H9 (cell line): ENCODE data around the gene ADCY1. TPM values are rescaled to one million over a fixed set of nuclear protein-coding genes. Genes with fewer than 3 reads are reported as not detected.

Experiments
- DNase-seq: peaks from one replicate; pipeline ENCODE4 v3.0.0-alpha.2; 2017
- H2AFZ ChIP-seq: one replicate; pipeline ENCODE4 v1.6.1; 2013; ENCODE audit warnings: mild to moderate bottlenecking, low read length, control low read depth, moderate library complexity
- H2AK5ac ChIP-seq: 2 replicates; pipeline ENCODE4 v1.6.1; 2013; ENCODE audit warnings: low read length, control low read depth, mixed read lengths; ENCODE audit not compliant: insufficient read length
- H2BK120ac ChIP-seq: one replicate; pipeline ENCODE4 v1.6.1; 2013; ENCODE audit warnings: low read depth, mild to moderate bottlenecking, low read length, control low read depth, inconsistent platforms; ENCODE audit not compliant: poor library complexity, severe bottlenecking
- H2BK12ac ChIP-seq: 2 replicates; pipeline ENCODE4 v1.6.1; 2013; ENCODE audit warnings: low read length, control low read depth, mixed read lengths, low read depth; ENCODE audit not compliant: insufficient read length
- H2BK15ac ChIP-seq: 2 replicates; pipeline ENCODE4 v1.6.1; 2013; ENCODE audit warnings: low read depth, low read length, control low read depth
- H2BK20ac ChIP-seq: one replicate; pipeline ENCODE4 v1.6.1; 2013; ENCODE audit warnings: low read depth, mild to moderate bottlenecking, low read length, control low read depth, inconsistent platforms; ENCODE audit not compliant: poor library complexity, severe bottlenecking
- H2BK5ac ChIP-seq: 2 replicates; pipeline ENCODE4 v1.6.1; 2013; ENCODE audit warnings: low read length, control low read depth, mixed read lengths; ENCODE audit not compliant: insufficient read length
- H3K14ac ChIP-seq: 2 replicates; pipeline ENCODE4 v1.6.1; 2013; ENCODE audit warnings: low read length, control low read depth; ENCODE audit not compliant: insufficient read depth
- H3K18ac ChIP-seq: 2 replicates; pipeline ENCODE4 v1.6.1; 2013; ENCODE audit warnings: low read depth, mild to moderate bottlenecking, mixed read lengths, low read length, control low read depth; ENCODE audit not compliant: insufficient read length
- H3K23ac ChIP-seq: 2 replicates; pipeline ENCODE4 v1.6.1; 2013; ENCODE audit warnings: low read length, control low read depth, mixed read lengths, low read depth; ENCODE audit not compliant: insufficient read length
- H3K23me2 ChIP-seq: 2 replicates; pipeline ENCODE4 v1.6.1; 2013; ENCODE audit warnings: low read depth, mild to moderate bottlenecking, mixed read lengths, low read length, control low read depth; ENCODE audit not compliant: insufficient read length, poor library complexity, severe bottlenecking
- H3K27ac ChIP-seq: 2 replicates; pipeline ENCODE4 v1.5.1; 2013; ENCODE audit warnings: low read length, control low read depth, mixed read lengths, low read depth; ENCODE audit not compliant: insufficient read length
- H3K27me3 ChIP-seq: 2 replicates; pipeline ENCODE4 v1.6.1; 2013; ENCODE audit warnings: low read length, control low read depth, inconsistent platforms; ENCODE audit not compliant: insufficient read depth
- H3K4ac ChIP-seq: 2 replicates; pipeline ENCODE4 v1.6.1; 2013; ENCODE audit warnings: low read depth, mild to moderate bottlenecking, control low read depth, inconsistent platforms, low read length, moderate library complexity
- H3K4me1 ChIP-seq: 2 replicates; pipeline ENCODE4 v1.6.1; 2013; ENCODE audit warnings: low read length, control low read depth, inconsistent platforms; ENCODE audit not compliant: insufficient read depth
- H3K4me2 ChIP-seq: 2 replicates; pipeline ENCODE4 v1.6.1; 2013; ENCODE audit warnings: low read length, control low read depth, mixed read lengths; ENCODE audit not compliant: insufficient read length, insufficient read depth
- H3K56ac ChIP-seq: 2 replicates; pipeline ENCODE4 v1.6.1; 2013; ENCODE audit warnings: low read depth, mild to moderate bottlenecking, mixed read lengths, low read length, control low read depth; ENCODE audit not compliant: insufficient read length
- H3K79me1 ChIP-seq: 2 replicates; pipeline ENCODE4 v1.6.1; 2013; ENCODE audit warnings: low read depth, mild to moderate bottlenecking, moderate library complexity, low read length, control low read depth, inconsistent platforms; ENCODE audit not compliant: insufficient read depth, poor library complexity, severe bottlenecking
- H3K79me2 ChIP-seq: 2 replicates; pipeline ENCODE4 v1.6.1; 2013; ENCODE audit warnings: low read length, control low read depth, inconsistent platforms; ENCODE audit not compliant: insufficient read depth
- H3K9ac ChIP-seq: 2 replicates; pipeline ENCODE4 v1.6.1; 2013; ENCODE audit warnings: low read length, control low read depth, mixed read lengths; ENCODE audit not compliant: insufficient read length; ENCODE audit errors: extremely low read depth
- H3K9me3 ChIP-seq: one replicate; pipeline ENCODE4 v1.6.1; 2013; ENCODE audit warnings: low read depth, low read length, inconsistent platforms; ENCODE audit not compliant: control insufficient read depth
- H3T11ph ChIP-seq: one replicate; pipeline ENCODE4 v1.6.1; 2013; ENCODE audit warnings: mild to moderate bottlenecking, low read length, control low read depth, inconsistent platforms
- H4K20me1 ChIP-seq: one replicate; pipeline ENCODE4 v1.6.1; 2013; ENCODE audit not compliant: control insufficient read depth, insufficient read length, insufficient read depth
- H4K5ac ChIP-seq: 2 replicates; pipeline ENCODE4 v1.6.1; 2013; ENCODE audit warnings: low read depth, mild to moderate bottlenecking, mixed read lengths, low read length, control low read depth; ENCODE audit not compliant: insufficient read length
- H4K8ac ChIP-seq: replicated peaks from 2 replicates; pipeline ENCODE4 v1.6.1; 2013; ENCODE audit warnings: low read length, control low read depth, mixed read lengths, low read depth; ENCODE audit not compliant: insufficient read length
- H4K91ac ChIP-seq: 2 replicates; pipeline ENCODE4 v1.6.1; 2013; ENCODE audit warnings: low read depth, mild to moderate bottlenecking, moderate library complexity, mixed read lengths, low read length, control low read depth; ENCODE audit not compliant: insufficient read length
- H3K27ac Mint-ChIP-seq, 3 experiments: 2 replicates in 2 of 3; 3 replicates in 1 of 3; pipeline ENCODE4 v1.8.0; 2020 to 2021; ENCODE audit warnings: mixed read lengths in 3 of 3, mild to moderate bottlenecking in 1 of 3, moderate library complexity in 1 of 3
- H3K27me3 Mint-ChIP-seq: 2 replicates; pipeline ENCODE4 v1.8.0; 2021; ENCODE audit warnings: low read depth, mild to moderate bottlenecking, moderate library complexity, mixed read lengths
- H3K36me3 Mint-ChIP-seq, 3 experiments: 2 replicates in 2 of 3; 3 replicates in 1 of 3; pipeline ENCODE4 v1.8.0; 2020 to 2021; ENCODE audit warnings: low read depth in 3 of 3, mixed read lengths in 3 of 3; ENCODE audit not compliant: insufficient read depth in 1 of 3
- H3K4me1 Mint-ChIP-seq, 2 experiments: 2 replicates each; pipeline ENCODE4 v1.8.0; 2020; ENCODE audit warnings: mixed read lengths in 2 of 2
- H3K4me3 Mint-ChIP-seq, 2 experiments: 2 replicates in 1 of 2; 3 replicates in 1 of 2; pipeline ENCODE4 v1.8.0; 2020 to 2021; ENCODE audit warnings: mild to moderate bottlenecking in 2 of 2, mixed read lengths in 2 of 2, moderate library complexity in 1 of 2
- H3K9me3 Mint-ChIP-seq, 2 experiments: 2 replicates in 1 of 2; 3 replicates in 1 of 2; pipeline ENCODE4 v1.8.0; 2020; ENCODE audit warnings: mild to moderate bottlenecking in 2 of 2, mixed read lengths in 2 of 2, moderate library complexity in 1 of 2
- CTCF ChIP-seq: fragments of 200-600 bp; sonication (generic); conservative IDR thresholded peaks from 3 replicates; pipeline ENCODE4 v1.8.0; 2021; ENCODE audit warnings: antibody characterized with exemption, mild to moderate bottlenecking
- WGBS: extraction: QIAGEN DNeasy Blood & Tissue Kit; methylation state at CpG from one replicate; pipeline ENCODE4 v1.1.7; 2013; ENCODE audit warnings: missing lambda C conversion rate, low lambda C conversion rate, mixed read lengths; ENCODE audit not compliant: insufficient read length; ENCODE audit errors: extremely low coverage; 5-methylcytosine and 5-hydroxymethylcytosine counted together
- total RNA-seq: library from RNA; stranded (reverse); gene quantifications from 2 replicates; pipeline ENCODE4 v1.2.1, GENCODE V29; 2021

The ADCY1 gene
- total RNA-seq, 1 experiment from 2014 or later, result 21.6 TPM

- Histone ChIP-seq H2BK20ac (no peak overlapping the region), H3K79me1 (no peaks in the 10 kb centered on the region), H3K23me2 (no peaks in the 10 kb centered on the region), H3K79me2 (no peaks in the 10 kb centered on the region), H4K20me1 (peaks cover 3% of the 10 kb centered on the region), H3T11ph (no peak overlapping the region), H2AFZ (no peak overlapping the region), H2BK15ac (no peak overlapping the region), H3K14ac (no peak overlapping the region), H4K8ac (no peak overlapping the region), H3K27me3 (no peaks in the 10 kb centered on the region), H2BK12ac (no peak overlapping the region), H3K18ac (no peak overlapping the region), H2BK5ac (no peak overlapping the region), H4K91ac (no peak overlapping the region), H3K4me1 (no peaks in the 10 kb centered on the region), H3K9ac (no peak overlapping the region), H3K4ac (no peak overlapping the region), H2BK120ac (no peak overlapping the region), H2AK5ac (no peak overlapping the region), H3K23ac (no peak overlapping the region), H3K9me3 (no peaks in the 10 kb centered on the region), H3K4me2 (no peak overlapping the region), H3K27ac (no peak overlapping the region), H4K5ac (no peak overlapping the region), H3K56ac (no peak overlapping the region)
- H3K27ac Mint-ChIP-seq, result peak overlapping the region in 2 of 3 experiments; percentile 18 to 93; a peak in 2 of 7 replicates
- no peak overlapping the region for H3K4me3 Mint-ChIP-seq
- peaks cover 4 to 5% of the 10 kb centered on the region in 2 experiments; a peak in 2 of 4 replicates for H3K4me1 Mint-ChIP-seq
- no peak for TF ChIP-seq CTCF
- no peaks in the 10 kb centered on the region for H3K27me3 Mint-ChIP-seq
- H3K36me3 Mint-ChIP-seq, result peaks cover 6 to 23% (median 18%) of the 10 kb centered on the region in 3 experiments
- WGBS, result no CpG with 5 or more reads among the region's 13 CpGs
- no peaks in the 10 kb centered on the region for H3K9me3 Mint-ChIP-seq
- peak; percentile 20 for DNase-seq
Measured at GRCh38 chr7:45681596-45682357, 107.6 kb downstream of the ADCY1 start.
